T1000 (cell line): ENCODE data around the gene MTUS2.

Experiments used
- DNase-seq: peaks from one replicate; lab custom pipeline; 2025; ENCODE audit warnings: mixed read lengths; lab: John Stamatoyannopoulos, UW

MTUS2 gene

DNA sequence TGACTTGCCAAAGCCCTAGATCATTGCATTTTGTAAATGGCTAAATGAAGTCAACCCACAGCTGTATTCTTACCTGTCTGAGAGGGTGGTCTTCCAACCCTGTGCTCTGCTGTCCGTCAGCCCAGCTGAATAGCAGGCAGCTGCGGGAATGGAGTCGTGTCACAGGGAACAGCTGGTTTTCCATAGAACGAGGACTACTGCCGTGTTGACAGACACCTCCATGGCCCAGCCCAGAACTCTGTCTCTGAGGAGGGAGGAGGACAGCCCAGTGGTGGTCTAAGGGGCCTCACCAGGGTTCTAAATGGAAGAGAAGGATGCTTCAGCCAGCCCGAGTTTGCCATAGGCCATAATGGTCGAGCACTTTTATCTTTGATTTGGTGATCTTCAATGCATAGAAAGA is 664.7 kb downstream of the MTUS2 start:
- no peak for DNase-seq

DNA sequence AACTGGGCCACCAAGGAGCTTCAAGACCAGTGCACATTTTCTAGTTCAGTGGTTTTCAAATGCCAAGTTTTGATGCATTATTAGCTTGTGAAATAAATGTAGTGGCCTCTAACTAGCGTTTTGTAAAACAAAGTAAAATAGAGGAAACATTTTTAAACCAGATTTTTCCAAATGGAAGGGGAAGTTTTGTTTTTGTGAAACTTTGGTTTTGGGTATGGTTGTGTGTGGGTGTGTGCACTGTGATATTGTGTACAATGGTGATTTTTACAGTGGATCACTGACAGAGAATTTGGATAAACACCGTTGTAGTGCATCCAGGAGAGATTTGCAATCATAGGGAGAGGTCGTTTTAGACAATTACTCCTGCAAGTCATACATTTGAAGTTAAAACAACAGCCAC is 666.4 kb downstream of the MTUS2 start:
- DNase-seq, result no peak

DNA sequence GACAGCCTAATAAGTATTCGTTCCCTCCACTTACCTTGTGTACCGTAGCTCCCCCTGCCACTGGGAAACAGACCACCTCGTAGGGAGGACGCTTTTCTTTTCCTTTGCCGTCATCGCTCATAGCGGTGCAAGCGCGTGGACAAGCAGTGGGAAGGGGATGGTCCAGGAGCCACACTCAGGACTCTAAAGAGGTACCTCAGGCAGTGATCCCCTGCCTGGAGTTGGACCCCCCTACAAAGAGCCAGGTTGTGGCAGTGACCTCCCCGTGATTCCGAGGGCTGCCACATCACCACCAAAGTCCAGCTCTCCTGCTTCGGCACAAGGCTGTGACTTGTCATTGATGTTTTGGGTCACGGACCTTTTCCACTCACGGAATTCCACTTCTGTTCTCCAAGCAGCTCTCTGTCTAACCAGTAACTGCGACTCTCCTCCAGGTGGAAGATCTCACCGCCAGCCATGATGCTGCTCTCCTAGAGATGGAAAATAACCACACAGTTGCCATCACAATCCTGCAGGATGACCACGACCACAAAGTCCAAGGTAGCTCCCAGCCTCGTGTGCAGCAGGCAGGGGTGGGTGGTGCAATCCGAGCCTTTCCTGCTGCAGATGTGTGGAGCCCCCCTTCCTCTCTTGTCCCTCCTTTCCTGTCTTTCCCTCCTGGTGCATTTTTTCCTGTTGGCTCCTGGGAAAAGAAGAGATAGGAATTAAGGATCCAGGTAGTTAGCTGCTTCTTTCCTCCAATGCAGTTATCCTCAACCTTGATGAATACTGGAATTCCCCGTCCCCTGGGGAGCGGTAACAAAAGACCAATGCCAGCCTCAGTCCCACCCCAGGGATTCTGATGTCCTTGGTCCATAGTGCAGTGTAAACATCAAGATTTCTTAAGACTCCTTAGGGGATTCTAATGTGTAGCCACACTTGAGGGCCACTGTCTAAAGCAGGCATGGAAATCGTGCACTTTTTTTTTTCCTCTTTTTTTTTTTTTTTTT is 667.6 kb downstream of the MTUS2 start:
- DNase-seq, result no peak

DNA sequence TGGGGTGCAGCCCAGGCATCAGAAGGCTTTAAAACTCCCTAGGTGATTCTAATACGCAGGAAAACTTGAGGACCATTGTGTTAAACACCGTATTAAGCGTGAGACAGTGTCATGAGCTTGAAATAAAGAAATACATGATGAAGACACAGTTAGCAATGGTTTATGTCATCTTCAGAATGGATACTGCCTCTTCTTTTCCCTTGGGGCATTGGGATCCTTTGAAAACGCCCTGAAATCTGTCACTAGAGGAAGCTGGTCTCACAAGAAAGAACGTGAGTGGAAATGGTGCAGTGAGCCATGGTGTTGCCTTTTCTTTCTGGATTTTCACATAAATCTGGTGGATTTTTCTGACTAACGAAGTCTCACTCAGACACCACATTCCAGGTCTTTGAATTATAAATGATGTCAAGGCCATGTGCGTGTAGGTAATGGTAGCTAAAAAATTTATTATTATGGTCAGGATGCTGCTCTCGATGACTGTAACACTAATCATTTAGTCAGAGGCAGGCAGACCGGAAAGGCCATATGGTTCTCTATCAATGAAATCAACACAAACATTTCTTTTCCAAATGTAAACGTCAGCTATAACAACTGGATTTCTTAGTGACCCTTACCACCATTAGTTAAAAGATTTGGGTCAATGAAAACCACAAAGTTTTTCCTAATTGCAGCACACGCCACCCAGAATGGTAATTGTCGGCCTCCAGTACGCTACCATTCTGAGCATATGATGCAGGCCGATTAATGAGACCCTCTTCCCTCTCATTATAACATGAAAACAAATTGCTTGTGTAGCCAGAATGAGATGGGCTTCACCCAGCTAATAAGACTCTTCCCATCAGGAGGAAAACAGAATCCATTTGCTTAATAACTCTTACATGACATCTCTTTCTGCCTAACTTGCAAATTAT is 669.8 kb downstream of the MTUS2 start:
- DNase-seq, result no peak

DNA sequence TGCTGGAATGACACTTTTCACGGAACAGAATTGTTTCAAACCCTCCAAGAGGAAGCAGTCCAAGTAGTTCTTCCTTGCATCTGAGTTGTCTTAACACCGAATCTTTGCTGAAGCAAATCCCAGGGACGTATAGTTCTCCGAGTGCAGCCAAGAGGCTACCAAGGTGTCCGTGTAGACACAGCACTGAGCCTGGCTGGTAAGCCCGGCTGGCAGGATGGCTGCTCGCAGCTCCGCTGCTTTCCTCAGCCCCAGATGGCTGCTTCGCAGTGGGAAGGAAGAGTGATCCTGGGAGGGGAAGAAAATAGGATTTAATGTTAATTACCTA is 670.4 kb downstream of the MTUS2 start:
- DNase-seq, result no peak

DNA sequence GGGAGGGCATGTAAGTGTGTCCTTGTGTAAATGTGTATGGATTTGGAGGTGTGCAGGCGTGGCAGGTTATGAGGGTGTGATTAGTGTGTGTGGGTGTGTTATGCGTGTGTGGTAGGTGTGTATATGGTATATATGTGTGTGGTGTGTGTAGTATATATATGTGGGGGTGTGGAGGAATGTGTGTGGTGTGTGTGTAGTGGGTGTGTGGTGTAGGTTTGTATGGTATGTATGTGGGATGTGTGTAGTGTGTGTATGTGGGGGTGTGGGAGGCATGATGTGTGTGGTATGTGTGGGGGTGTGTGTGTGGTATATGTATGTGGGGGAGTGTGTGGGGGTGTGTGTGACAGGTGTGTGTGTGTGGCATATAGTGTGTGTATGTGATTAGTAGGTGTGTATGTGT is 671.1 kb downstream of the MTUS2 start:
- no peak for DNase-seq

DNA sequence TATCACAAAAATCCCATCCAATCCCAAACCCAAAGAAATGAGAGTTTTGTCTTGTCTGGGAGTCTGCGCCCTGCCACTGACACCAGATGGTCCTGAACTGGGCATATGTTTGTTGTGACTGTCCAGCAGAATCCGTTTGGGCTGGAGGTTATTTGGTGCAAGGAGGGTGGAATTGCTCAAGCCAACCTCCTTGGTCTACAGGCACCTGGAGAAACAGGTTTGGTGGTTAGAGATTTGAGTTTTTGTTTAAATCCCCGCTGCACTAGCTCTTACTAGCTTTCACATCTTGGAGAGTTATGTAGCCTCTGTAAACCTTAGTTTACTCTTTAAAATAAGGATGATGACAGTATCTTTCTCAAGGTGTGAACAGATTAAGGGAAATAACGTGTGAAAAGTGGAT is 673.7 kb downstream of the MTUS2 start:
- no peak for DNase-seq

DNA sequence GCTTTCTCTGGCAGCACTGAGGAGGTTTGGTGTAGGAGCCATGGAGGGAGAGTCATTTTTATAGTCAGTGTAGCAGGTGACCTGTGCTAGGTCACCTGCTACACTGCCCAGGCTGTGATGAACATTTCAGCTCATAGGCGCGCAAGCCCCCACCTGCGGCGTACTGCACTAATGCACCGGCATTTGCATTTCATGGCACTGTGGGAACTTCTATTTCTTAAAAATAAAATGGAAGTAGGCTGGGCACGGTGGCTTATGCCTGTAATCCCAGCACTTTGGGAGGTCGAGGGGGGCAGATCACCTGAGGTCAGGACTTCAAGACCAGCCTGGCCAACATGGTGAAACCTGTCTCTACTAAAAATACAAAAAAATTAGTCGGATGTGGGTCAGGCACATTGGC is 674.4 kb downstream of the MTUS2 start:
- no peak for DNase-seq

DNA sequence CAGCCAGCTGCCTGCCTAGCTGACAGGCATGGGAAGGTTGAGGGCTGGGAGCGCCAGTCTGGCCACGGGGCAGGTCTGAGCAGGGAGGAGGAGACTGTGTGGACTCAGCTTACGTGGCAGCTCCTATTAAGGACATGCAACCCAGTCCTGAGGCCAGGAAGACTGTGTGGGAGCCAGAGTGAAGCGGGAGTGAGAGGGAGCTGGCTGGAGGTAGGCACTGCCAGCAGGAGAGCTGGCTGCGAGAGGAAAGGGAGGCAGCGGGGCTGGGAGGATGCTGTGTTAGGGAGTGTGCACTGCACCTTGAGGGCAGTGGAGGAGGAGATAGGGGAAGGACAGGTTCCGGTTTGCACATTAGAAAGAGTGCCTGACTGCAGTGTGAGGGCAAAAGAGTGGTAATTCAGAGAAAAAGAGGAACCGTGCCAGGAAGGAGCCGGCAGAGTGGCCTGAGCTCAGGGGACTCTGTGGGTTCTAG is 676.1 kb downstream of the MTUS2 start:
- DNase-seq, result no peak

DNA sequence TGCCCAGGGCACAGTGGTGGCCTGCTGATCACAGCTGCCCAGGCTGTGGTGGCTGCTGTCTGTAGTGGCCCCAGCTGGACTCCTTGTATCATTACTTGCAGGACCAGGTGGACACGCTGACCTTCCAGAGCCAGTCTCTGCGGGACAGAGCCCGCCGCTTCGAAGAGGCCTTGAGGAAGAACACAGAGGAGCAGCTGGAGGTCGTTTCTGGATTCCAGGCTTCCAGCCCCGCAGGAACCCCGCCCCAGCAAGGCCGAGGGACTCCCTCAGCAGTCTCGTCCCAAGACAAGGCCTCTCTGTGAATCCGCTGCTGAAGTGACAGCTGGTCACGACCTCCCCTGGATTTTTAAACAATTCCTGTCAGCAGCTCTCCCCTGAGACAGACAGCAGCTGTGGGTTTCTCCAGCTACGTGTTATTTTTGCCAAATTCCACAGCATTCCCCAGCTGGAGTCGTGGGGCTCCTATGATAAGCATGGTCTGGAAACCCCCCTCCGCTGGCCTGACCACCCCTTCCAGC is 677.1 kb downstream of the MTUS2 start:
- DNase-seq, result no peak

DNA sequence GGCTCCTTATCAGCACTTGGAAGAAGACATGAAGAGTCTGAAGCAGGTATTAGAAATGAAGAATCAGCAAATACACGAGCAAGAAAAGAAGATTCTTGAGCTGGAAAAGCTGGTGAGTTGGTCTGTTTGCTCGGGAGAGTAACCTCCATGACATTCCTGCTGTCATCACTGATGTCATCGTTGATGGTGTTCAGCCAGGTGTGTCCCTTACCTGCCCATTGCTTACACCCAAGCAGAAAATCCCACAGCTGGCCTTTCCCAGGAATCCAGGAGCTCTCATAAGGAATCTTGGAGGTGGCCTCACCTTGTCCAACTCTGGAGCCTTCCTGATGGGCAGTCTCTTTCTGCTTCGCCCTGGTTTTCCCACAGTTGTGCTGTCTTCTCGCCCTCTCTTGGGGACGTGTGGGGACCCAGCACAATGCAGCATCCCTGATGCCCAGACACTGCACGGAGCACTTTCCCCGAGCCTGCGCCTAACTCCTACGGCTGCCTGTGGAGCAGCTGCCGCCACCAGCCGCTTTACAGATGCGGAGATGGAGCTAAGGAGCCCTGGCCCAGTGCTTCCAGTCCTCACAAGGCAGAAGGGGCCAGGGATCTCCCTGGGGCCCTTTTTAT is 678.4 kb downstream of the MTUS2 start:
- DNase-seq, result no peak

DNA sequence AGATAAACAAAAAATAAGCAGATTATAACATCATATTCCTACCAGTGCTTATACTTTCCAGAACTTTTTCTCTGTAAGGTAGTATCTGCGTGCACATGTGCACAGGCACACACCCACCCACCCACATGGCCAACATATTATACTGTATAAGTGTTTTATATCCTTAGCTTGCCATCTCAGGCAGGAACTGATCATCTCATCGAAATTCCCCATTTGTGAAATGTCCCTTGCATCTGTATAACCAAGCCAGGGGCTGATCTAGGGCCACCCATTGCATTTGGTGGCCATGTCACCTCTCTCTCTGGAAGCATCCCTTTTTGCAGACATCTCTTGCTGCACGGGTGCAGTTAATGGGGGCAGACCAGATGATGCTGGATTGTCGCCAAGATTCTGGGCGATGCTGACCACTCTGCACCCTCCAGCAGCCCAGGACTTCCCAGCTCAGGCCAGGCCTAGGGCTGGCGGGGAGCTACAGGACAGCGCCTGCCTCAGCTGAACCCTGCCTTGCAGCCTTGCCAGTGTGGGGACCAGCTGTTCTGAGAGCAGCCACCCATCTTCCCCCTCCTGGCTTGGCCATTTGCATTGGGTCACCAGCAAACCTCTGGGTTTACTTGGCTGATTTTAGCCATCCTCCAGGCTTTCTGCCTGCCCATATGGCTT is 679.5 kb downstream of the MTUS2 start:
- DNase-seq, result no peak

DNA sequence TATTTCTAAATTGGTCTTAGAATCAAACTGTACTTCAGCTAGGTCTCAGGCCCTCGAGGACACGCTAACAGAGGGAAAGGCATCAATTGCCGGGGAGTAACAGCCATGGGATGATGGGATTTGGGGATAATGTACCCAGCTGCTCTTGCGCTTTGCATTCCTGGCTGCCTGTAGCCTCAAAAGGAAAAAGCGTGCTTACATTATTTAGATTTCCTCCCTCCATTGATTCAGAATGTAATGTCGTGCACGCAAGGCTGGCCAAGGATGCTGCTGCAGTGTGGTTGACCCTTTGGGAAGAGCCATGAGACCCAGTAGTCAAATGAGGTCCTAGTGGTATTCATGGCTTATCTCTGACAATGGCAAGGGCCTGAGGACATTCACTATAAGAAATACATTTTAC is 680.2 kb downstream of the MTUS2 start:
- DNase-seq, result no peak

DNA sequence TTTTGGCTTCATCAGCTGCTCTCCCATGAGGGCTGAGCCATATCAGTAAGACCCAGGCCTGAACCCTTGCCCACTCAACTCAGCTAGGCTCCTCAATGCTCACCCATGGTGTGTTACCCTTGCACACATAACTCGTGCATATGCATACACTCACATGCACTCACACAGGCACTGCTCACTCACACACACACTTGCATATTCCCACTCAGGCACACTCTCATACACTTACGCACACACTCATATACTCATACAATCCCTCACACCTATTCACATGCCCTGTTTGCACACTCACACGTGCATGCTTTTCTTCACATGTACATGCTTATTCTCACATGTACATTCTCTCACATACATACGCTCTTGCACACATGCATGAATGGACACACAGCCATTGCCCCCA is 681.5 kb downstream of the MTUS2 start:
- DNase-seq, result no peak

DNA sequence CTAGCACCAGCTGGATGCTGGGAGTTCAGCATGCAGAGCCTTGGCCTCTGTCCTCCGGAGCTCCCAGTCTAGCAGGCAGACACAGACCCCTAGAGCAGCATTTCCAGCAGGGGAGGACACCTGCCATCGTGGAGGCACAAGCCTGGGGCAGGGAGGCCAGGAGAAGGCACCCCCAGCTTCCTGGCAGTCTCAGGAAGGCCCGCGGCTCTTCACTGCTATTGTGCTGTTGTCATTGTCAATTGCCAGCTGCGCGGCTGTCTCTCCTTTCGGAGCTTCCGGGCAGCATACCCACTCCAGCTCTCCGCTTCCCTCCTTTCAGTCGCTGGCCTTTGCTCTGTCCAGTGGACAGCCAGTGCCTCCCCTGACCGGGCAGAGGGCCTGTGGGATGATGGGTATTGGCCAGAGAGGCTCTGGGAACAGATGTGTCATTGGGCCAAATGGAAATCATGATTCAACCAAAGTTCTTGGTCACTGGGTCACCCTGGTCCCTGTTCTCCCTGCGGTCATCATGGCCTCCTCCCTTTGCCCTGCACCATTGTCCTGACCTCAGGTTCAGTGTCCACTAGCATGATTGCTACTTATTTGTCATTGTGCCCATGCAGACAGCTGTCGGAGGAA is 682.4 kb downstream of the MTUS2 start:
- no peak for DNase-seq

DNA sequence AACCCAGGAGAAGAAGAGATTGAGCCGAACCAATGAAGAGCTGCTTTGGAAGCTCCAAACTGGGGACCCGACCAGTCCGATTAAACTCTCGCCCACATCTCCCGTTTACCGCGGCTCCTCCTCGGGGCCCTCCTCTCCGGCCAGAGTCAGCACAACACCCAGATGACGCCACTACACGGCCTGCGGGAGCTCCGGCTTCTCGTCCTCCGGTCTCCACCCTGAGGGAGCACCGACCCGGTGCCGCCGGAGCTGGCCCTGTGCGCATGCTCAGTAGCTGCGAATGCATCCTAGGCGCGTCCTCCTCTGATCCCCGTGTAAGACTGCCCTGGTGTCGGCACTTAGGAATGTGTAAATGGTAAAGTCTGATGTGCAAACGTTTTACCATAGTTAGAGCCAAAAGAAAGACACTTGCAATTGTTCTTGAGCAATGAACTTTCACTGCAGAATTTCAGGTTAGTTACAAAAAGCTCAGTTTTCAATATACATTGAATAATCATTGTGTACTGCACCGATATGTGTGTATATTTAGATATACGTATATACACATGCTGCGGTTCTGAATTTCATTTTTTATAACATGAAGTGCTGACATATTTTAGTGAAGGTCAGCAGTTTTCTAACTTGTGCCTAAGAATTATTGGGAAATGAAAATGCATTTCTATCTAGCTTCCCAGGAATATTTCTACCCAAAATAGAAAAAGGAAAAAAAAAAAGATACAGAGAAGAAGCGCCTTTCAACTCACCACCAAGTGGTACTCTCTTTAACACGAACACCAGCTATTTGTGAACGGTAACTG is 683.1 kb downstream of the MTUS2 start:
- DNase-seq, result no peak

DNA sequence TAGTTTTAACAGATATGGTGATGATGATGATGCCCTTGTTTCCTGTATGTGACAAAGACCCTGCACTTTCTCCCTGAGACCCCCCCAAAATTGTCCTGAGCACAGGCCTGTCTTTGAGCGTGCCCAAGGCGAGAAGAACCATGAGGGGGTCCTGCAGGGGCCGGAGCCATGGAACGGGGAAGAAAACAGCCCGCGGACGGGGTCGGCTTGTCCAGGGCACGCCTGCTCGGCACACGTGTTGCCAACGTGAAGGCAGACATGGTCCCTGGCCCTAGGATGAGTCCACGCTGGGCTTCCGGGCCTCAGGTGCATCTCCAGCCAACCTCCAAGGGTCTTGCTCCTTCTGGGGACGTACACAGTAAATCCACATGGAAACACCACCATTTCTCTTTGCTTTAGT is 684.6 kb downstream of the MTUS2 start:
- no peak for DNase-seq

DNA sequence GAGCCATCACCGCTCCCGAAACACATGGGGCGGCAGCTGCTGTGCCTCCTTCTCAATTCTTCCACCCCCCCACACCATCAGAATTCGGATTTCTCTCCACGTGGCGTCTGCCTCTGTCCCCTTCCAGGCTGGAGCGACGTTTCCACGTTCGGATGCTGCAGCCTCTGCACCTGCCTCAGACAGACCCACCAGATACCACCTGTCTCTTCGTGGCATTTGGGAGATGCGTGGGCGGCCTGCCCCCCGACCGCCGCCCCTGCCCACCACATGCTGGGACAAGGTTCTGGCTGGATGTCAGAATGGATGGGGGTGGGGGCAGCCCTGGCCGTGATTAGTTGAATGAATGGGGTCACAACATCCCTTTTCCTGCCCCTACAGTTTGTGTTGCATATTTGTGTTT is 685.4 kb downstream of the MTUS2 start:
- DNase-seq, result no peak

DNA sequence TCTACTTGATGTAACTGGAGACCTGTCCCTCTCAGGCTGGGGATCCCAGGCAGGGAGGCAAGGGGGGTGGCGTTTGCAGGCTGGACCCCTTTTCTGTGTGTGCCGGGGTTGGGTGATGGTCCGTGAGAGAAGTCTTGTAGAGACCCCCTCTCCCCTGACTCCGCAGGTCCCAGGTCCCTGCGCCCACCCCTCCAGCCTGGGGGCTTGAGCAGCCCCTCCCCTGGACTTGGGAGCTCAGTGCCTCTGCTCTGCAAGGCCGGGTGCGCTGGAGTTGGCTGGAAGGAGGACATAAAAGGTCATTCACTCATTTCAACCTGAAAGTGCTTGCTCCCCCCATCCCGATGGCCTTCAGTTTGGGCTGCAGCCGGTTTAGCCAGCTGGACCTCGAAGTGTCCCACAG is 685.8 kb downstream of the MTUS2 start:
- DNase-seq, result no peak

DNA sequence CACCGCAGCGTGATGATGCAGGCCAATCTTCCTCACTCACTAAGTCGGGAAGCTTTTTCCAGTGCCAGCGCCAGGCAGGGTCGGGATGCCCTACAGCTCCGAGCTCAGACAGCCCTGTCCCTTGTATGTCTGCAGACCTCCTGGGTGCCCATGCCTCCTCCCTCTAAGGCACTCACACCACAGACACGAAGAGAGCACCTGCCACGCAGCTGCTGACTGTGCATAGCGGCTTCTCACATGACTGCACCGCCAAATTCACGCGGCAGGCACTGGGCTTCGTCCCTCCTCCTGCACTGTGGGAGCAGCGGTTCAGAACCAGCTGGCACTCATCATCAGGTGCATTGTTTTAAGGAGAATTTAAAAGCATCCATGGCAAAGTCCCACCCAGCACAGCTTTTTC is 687.2 kb downstream of the MTUS2 start:
- DNase-seq, result no peak
